ENCODE measurements around the gene PPM1K. TPM values are rescaled to one million over a fixed set of nuclear protein-coding genes. Genes with fewer than 3 reads are reported as not detected.
"Not testable (repeated sequence)": the region's sequence is repeated elsewhere in the genome, so short reads cannot be mapped to it uniquely, and the experiment has no call there.

The PPM1K gene
- polyA plus RNA-seq (ENCODE audit: low read depth in 6 of 6): 100 to 1,000 TPM; 136 to 193 (median 169) TPM

GRCh38 chr4:88284439-88285234, at the start of gene PPM1K:
Gene PPM1K (minus strand): TSS chr4:88284561. CDS start chr4:88278583, 5,978 bp downstream.
- DNase-seq (peak; percentile 100), ATAC-seq (ENCODE audit: low read depth in 2 of 2) (peak; percentile 80 to 81)
- Mint-ChIP-seq H3K27me3 (no peaks in the 10 kb centered on the region), H3K4me1 (peaks cover 32 to 47% (median 40%) of the 10 kb centered on the region in 3 donors), H3K9me3 (peaks cover 0 to 7% (median 0%) of the 10 kb centered on the region in 7 donors), H3K27ac (peak within 1 kb of the TSS; percentile 98 to 100 (median 99)), H3K4me3 (peak within 1 kb of the TSS; percentile 91 to 100 (median 98)), H3K36me3 (peaks cover 0 to 8% of the 10 kb centered on the region in 2 donors)

GRCh38 chr4:88333741-88334405, 49.5 kb upstream of the PPM1K start:
- Mint-ChIP-seq H3K27me3 (no peaks in the 10 kb centered on the region), H3K9me3 (no peaks in the 10 kb centered on the region), H3K4me1 (peaks cover 17 to 27% (median 17%) of the 10 kb centered on the region in 3 donors), H3K36me3 (no peaks in the 10 kb centered on the region), H3K27ac (peak overlapping the region in 1 of 6 donors; percentile 61), H3K4me3 (no peak overlapping the region)
- DNase-seq (no peak), ATAC-seq (ENCODE audit: low read depth in 2 of 2) (no peak)

GRCh38 chr4:88327665-88328064, 43.3 kb upstream of the PPM1K start:
- DNase-seq (no peak), ATAC-seq (ENCODE audit: low read depth in 2 of 2) (no peak)
- Mint-ChIP-seq H3K4me1 (peaks cover 9 to 16% (median 10%) of the 10 kb centered on the region in 3 donors), H3K4me3 (peak overlapping the region in 1 of 8 donors; percentile 63), H3K36me3 (no peaks in the 10 kb centered on the region), H3K27ac (no peak overlapping the region), H3K27me3 (no peaks in the 10 kb centered on the region), H3K9me3 (no peaks in the 10 kb centered on the region)

- H3K9me3 Mint-ChIP-seq: no peaks in the 10 kb centered on the region
- H3K27me3 Mint-ChIP-seq: no peaks in the 10 kb centered on the region
- H3K27ac Mint-ChIP-seq: peak overlapping the region; percentile 14 to 98 (median 93)
- no peaks in the 10 kb centered on the region for H3K36me3 Mint-ChIP-seq
- DNase-seq (peak; percentile 71), ATAC-seq (ENCODE audit: low read depth in 2 of 2) (peak; percentile 100)
- H3K4me1 Mint-ChIP-seq: peaks cover 20 to 35% (median 34%) of the 10 kb centered on the region in 3 donors
- peak overlapping the region; percentile 65 to 94 (median 80) for H3K4me3 Mint-ChIP-seq
Measured at GRCh38 chr4:88320780-88321373, 36.5 kb upstream of the PPM1K start.

- H3K4me1 Mint-ChIP-seq: peaks cover 20 to 35% (median 34%) of the 10 kb centered on the region in 3 donors
- ATAC-seq (ENCODE audit: low read depth in 2 of 2) (peak; percentile 39 to 41), DNase-seq (no peak)
- no peaks in the 10 kb centered on the region for H3K36me3 Mint-ChIP-seq
- no peaks in the 10 kb centered on the region for H3K27me3 Mint-ChIP-seq
- H3K4me3 Mint-ChIP-seq: peak overlapping the region; percentile 65 to 94 (median 80)
- H3K27ac Mint-ChIP-seq: peak overlapping the region; percentile 14 to 98 (median 93)
- H3K9me3 Mint-ChIP-seq: no peaks in the 10 kb centered on the region
Measured at GRCh38 chr4:88320224-88320779, 35.9 kb upstream of the PPM1K start.

GRCh38 chr4:88318751-88319350, 34.5 kb upstream of the PPM1K start:
- no peak for ATAC-seq (ENCODE audit: low read depth in 2 of 2)
- Mint-ChIP-seq H3K9me3 (no peaks in the 10 kb centered on the region), H3K27ac (peak overlapping the region; percentile 14 to 96 (median 70)), H3K36me3 (no peaks in the 10 kb centered on the region), H3K27me3 (no peaks in the 10 kb centered on the region), H3K4me3 (peak overlapping the region in 4 of 8 donors; percentile 19 to 94 (median 62)), H3K4me1 (peaks cover 20 to 35% (median 34%) of the 10 kb centered on the region in 3 donors)
- DNase-seq: no peak

GRCh38 chr4:88315460-88316017, 31.2 kb upstream of the PPM1K start:
- no peak overlapping the region for H3K4me3 Mint-ChIP-seq
- H3K27ac Mint-ChIP-seq: peak overlapping the region in 1 of 6 donors; percentile 23
- H3K27me3 Mint-ChIP-seq: peaks cover 0 to 9% (median 0%) of the 10 kb centered on the region in 3 donors
- DNase-seq (no peak), ATAC-seq (ENCODE audit: low read depth in 2 of 2) (no peak)
- H3K9me3 Mint-ChIP-seq: peaks cover 0 to 18% (median 14%) of the 10 kb centered on the region in 7 donors
- H3K36me3 Mint-ChIP-seq: peaks cover 10 to 15% of the 10 kb centered on the region in 2 donors
- H3K4me1 Mint-ChIP-seq: peaks cover 16 to 29% (median 26%) of the 10 kb centered on the region in 3 donors

- not testable (repeated sequence) for ATAC-seq (ENCODE audit: low read depth in 2 of 2); H3K4me1 Mint-ChIP-seq; H3K4me3 Mint-ChIP-seq; DNase-seq; H3K27ac Mint-ChIP-seq
- H3K9me3 Mint-ChIP-seq: peaks cover 0 to 19% (median 14%) of the 10 kb centered on the region in 7 donors
- H3K36me3 Mint-ChIP-seq: peaks cover 10 to 18% of the 10 kb centered on the region in 2 donors
- H3K27me3 Mint-ChIP-seq: peaks cover 0 to 15% (median 0%) of the 10 kb centered on the region in 3 donors
Measured at GRCh38 chr4:88313088-88313624, 28.8 kb upstream of the PPM1K start.

GRCh38 chr4:88308587-88308986, 24.2 kb upstream of the PPM1K start:
- Mint-ChIP-seq H3K27me3 (peaks cover 0 to 15% (median 0%) of the 10 kb centered on the region in 3 donors), H3K4me1 (no peaks in the 10 kb centered on the region), H3K36me3 (peaks cover 10 to 18% of the 10 kb centered on the region in 2 donors), H3K27ac (peak overlapping the region in 1 of 6 donors; percentile 10), H3K9me3 (peaks cover 0 to 19% (median 14%) of the 10 kb centered on the region in 7 donors), H3K4me3 (no peak overlapping the region)
- no peak for ATAC-seq (ENCODE audit: low read depth in 2 of 2)
- no peak for DNase-seq

- DNase-seq (no peak), ATAC-seq (ENCODE audit: low read depth in 2 of 2) (no peak)
- Mint-ChIP-seq H3K9me3 (no peaks in the 10 kb centered on the region), H3K36me3 (no peaks in the 10 kb centered on the region), H3K27me3 (no peaks in the 10 kb centered on the region), H3K4me3 (no peak overlapping the region), H3K27ac (no peak overlapping the region), H3K4me1 (peaks cover 0 to 4% (median 0%) of the 10 kb centered on the region in 3 donors)
Measured at GRCh38 chr4:88297725-88298454, 13.5 kb upstream of the PPM1K start.

GRCh38 chr4:88297212-88297516, 12.8 kb upstream of the PPM1K start:
- Mint-ChIP-seq H3K27ac (peak overlapping the region in 1 of 6 donors; percentile 21), H3K4me1 (peaks cover 0 to 4% (median 0%) of the 10 kb centered on the region in 3 donors), H3K36me3 (no peaks in the 10 kb centered on the region), H3K27me3 (no peaks in the 10 kb centered on the region), H3K4me3 (no peak overlapping the region), H3K9me3 (no peaks in the 10 kb centered on the region)
- DNase-seq: no peak
- ATAC-seq (ENCODE audit: low read depth in 2 of 2): no peak

All from naive B cell (primary cell).